PC-3 (cell line): ENCODE measurements around the gene FOXP1.

Source experiments
- CTCF ChIP-seq: fragments of 300-600 bp; sonication (generic); conservative IDR thresholded peaks from 2 replicates; pipeline ENCODE4 v1.5.1; 2017; ENCODE audit warnings: antibody characterized with exemption, low read depth, mild to moderate bottlenecking, low read length
- EZH2 ChIP-seq: fragments of 300-600 bp; sonication (generic); IDR thresholded peaks from one replicate; pipeline ENCODE4 v1.6.1; 2017; ENCODE audit warnings: antibody characterized with exemption, mild to moderate bottlenecking, low read length; ENCODE audit not compliant: unreplicated experiment
- EZH2phosphoT487 ChIP-seq: fragments of 300-600 bp; sonication (generic); IDR thresholded peaks from 2 replicates; pipeline ENCODE4 v1.6.1; 2018; ENCODE audit warnings: mild to moderate bottlenecking, antibody characterized with exemption, low read length, borderline replicate concordance

DNA sequence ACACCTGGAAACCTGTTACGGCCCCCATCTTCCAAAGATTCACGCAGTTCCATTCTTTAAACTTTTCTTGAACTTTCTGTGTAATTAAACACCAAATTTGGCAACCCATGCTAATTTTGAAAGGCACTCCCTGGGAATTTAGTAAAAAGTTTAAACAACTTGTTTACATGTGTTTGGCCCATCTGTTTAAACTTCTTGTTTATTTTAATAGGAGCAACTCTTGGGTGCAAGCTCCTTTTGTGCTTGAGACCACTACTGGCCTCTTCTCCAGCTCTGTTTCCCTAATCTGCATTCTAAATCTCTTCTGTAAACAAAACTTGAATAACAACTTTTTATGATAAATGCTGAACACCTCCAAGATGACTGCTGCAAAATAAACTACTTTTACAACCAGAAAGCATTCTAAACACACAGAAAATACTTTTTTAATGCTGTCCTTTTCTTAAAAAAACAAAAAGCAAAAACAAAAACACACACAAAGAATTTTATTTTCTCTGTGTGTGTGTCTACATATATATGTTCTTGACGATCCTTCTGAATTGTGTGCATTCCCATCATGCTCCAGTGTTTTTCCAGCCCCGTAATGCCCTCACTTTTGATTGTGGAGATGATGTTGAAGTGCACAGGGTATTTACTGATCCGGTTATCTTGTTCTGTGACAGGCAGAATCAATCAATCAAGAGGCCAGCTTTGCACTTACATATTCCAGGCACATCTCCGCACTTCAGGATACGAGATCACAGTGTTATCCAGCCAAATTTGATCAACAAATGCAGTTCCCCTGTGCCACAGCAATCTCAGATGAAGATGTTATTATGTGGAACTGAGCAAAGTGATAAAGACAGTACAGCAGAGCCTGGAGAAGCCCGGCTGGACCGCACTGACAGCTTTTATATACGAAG is 416.9 kb downstream of the FOXP1 start:
- TF ChIP-seq CTCF (no peak), EZH2phosphoT487 (no peak), EZH2 (no peak)
